H9 (cell line): Measurements from ENCODE around the gene USH2A. TPM values are rescaled to one million over a fixed set of nuclear protein-coding genes. Genes with fewer than 3 reads are reported as not detected.

Experiments
- DNase-seq: peaks from one replicate; pipeline ENCODE4 v3.0.0-alpha.2; 2017
- H2AFZ ChIP-seq: one replicate; pipeline ENCODE4 v1.6.1; 2013; ENCODE audit warnings: mild to moderate bottlenecking, low read length, control low read depth, moderate library complexity
- H2AK5ac ChIP-seq: 2 replicates; pipeline ENCODE4 v1.6.1; 2013; ENCODE audit warnings: low read length, control low read depth, mixed read lengths; ENCODE audit not compliant: insufficient read length
- H2BK120ac ChIP-seq: one replicate; pipeline ENCODE4 v1.6.1; 2013; ENCODE audit warnings: low read depth, mild to moderate bottlenecking, low read length, control low read depth, inconsistent platforms; ENCODE audit not compliant: poor library complexity, severe bottlenecking
- H2BK12ac ChIP-seq: 2 replicates; pipeline ENCODE4 v1.6.1; 2013; ENCODE audit warnings: low read length, control low read depth, mixed read lengths, low read depth; ENCODE audit not compliant: insufficient read length
- H2BK15ac ChIP-seq: 2 replicates; pipeline ENCODE4 v1.6.1; 2013; ENCODE audit warnings: low read depth, low read length, control low read depth
- H2BK20ac ChIP-seq: one replicate; pipeline ENCODE4 v1.6.1; 2013; ENCODE audit warnings: low read depth, mild to moderate bottlenecking, low read length, control low read depth, inconsistent platforms; ENCODE audit not compliant: poor library complexity, severe bottlenecking
- H2BK5ac ChIP-seq: 2 replicates; pipeline ENCODE4 v1.6.1; 2013; ENCODE audit warnings: low read length, control low read depth, mixed read lengths; ENCODE audit not compliant: insufficient read length
- H3K14ac ChIP-seq: 2 replicates; pipeline ENCODE4 v1.6.1; 2013; ENCODE audit warnings: low read length, control low read depth; ENCODE audit not compliant: insufficient read depth
- H3K18ac ChIP-seq: 2 replicates; pipeline ENCODE4 v1.6.1; 2013; ENCODE audit warnings: low read depth, mild to moderate bottlenecking, mixed read lengths, low read length, control low read depth; ENCODE audit not compliant: insufficient read length
- H3K23ac ChIP-seq: 2 replicates; pipeline ENCODE4 v1.6.1; 2013; ENCODE audit warnings: low read length, control low read depth, mixed read lengths, low read depth; ENCODE audit not compliant: insufficient read length
- H3K23me2 ChIP-seq: 2 replicates; pipeline ENCODE4 v1.6.1; 2013; ENCODE audit warnings: low read depth, mild to moderate bottlenecking, mixed read lengths, low read length, control low read depth; ENCODE audit not compliant: insufficient read length, poor library complexity, severe bottlenecking
- H3K27ac ChIP-seq: 2 replicates; pipeline ENCODE4 v1.5.1; 2013; ENCODE audit warnings: low read length, control low read depth, mixed read lengths, low read depth; ENCODE audit not compliant: insufficient read length
- H3K27me3 ChIP-seq: 2 replicates; pipeline ENCODE4 v1.6.1; 2013; ENCODE audit warnings: low read length, control low read depth, inconsistent platforms; ENCODE audit not compliant: insufficient read depth
- H3K4ac ChIP-seq: 2 replicates; pipeline ENCODE4 v1.6.1; 2013; ENCODE audit warnings: low read depth, mild to moderate bottlenecking, control low read depth, inconsistent platforms, low read length, moderate library complexity
- H3K4me1 ChIP-seq: 2 replicates; pipeline ENCODE4 v1.6.1; 2013; ENCODE audit warnings: low read length, control low read depth, inconsistent platforms; ENCODE audit not compliant: insufficient read depth
- H3K4me2 ChIP-seq: 2 replicates; pipeline ENCODE4 v1.6.1; 2013; ENCODE audit warnings: low read length, control low read depth, mixed read lengths; ENCODE audit not compliant: insufficient read length, insufficient read depth
- H3K56ac ChIP-seq: 2 replicates; pipeline ENCODE4 v1.6.1; 2013; ENCODE audit warnings: low read depth, mild to moderate bottlenecking, mixed read lengths, low read length, control low read depth; ENCODE audit not compliant: insufficient read length
- H3K79me1 ChIP-seq: 2 replicates; pipeline ENCODE4 v1.6.1; 2013; ENCODE audit warnings: low read depth, mild to moderate bottlenecking, moderate library complexity, low read length, control low read depth, inconsistent platforms; ENCODE audit not compliant: insufficient read depth, poor library complexity, severe bottlenecking
- H3K79me2 ChIP-seq: 2 replicates; pipeline ENCODE4 v1.6.1; 2013; ENCODE audit warnings: low read length, control low read depth, inconsistent platforms; ENCODE audit not compliant: insufficient read depth
- H3K9ac ChIP-seq: 2 replicates; pipeline ENCODE4 v1.6.1; 2013; ENCODE audit warnings: low read length, control low read depth, mixed read lengths; ENCODE audit not compliant: insufficient read length; ENCODE audit errors: extremely low read depth
- H3K9me3 ChIP-seq: one replicate; pipeline ENCODE4 v1.6.1; 2013; ENCODE audit warnings: low read depth, low read length, inconsistent platforms; ENCODE audit not compliant: control insufficient read depth
- H3T11ph ChIP-seq: one replicate; pipeline ENCODE4 v1.6.1; 2013; ENCODE audit warnings: mild to moderate bottlenecking, low read length, control low read depth, inconsistent platforms
- H4K20me1 ChIP-seq: one replicate; pipeline ENCODE4 v1.6.1; 2013; ENCODE audit not compliant: control insufficient read depth, insufficient read length, insufficient read depth
- H4K5ac ChIP-seq: 2 replicates; pipeline ENCODE4 v1.6.1; 2013; ENCODE audit warnings: low read depth, mild to moderate bottlenecking, mixed read lengths, low read length, control low read depth; ENCODE audit not compliant: insufficient read length
- H4K8ac ChIP-seq: replicated peaks from 2 replicates; pipeline ENCODE4 v1.6.1; 2013; ENCODE audit warnings: low read length, control low read depth, mixed read lengths, low read depth; ENCODE audit not compliant: insufficient read length
- H4K91ac ChIP-seq: 2 replicates; pipeline ENCODE4 v1.6.1; 2013; ENCODE audit warnings: low read depth, mild to moderate bottlenecking, moderate library complexity, mixed read lengths, low read length, control low read depth; ENCODE audit not compliant: insufficient read length
- H3K27ac Mint-ChIP-seq, 3 experiments: 2 replicates in 2 of 3; 3 replicates in 1 of 3; pipeline ENCODE4 v1.8.0; 2020 to 2021; ENCODE audit warnings: mixed read lengths in 3 of 3, mild to moderate bottlenecking in 1 of 3, moderate library complexity in 1 of 3
- H3K27me3 Mint-ChIP-seq: 2 replicates; pipeline ENCODE4 v1.8.0; 2021; ENCODE audit warnings: low read depth, mild to moderate bottlenecking, moderate library complexity, mixed read lengths
- H3K36me3 Mint-ChIP-seq, 3 experiments: 2 replicates in 2 of 3; 3 replicates in 1 of 3; pipeline ENCODE4 v1.8.0; 2020 to 2021; ENCODE audit warnings: low read depth in 3 of 3, mixed read lengths in 3 of 3; ENCODE audit not compliant: insufficient read depth in 1 of 3
- H3K4me1 Mint-ChIP-seq, 2 experiments: 2 replicates each; pipeline ENCODE4 v1.8.0; 2020; ENCODE audit warnings: mixed read lengths in 2 of 2
- H3K4me3 Mint-ChIP-seq, 2 experiments: 2 replicates in 1 of 2; 3 replicates in 1 of 2; pipeline ENCODE4 v1.8.0; 2020 to 2021; ENCODE audit warnings: mild to moderate bottlenecking in 2 of 2, mixed read lengths in 2 of 2, moderate library complexity in 1 of 2
- H3K9me3 Mint-ChIP-seq, 2 experiments: 2 replicates in 1 of 2; 3 replicates in 1 of 2; pipeline ENCODE4 v1.8.0; 2020; ENCODE audit warnings: mild to moderate bottlenecking in 2 of 2, mixed read lengths in 2 of 2, moderate library complexity in 1 of 2
- WGBS: extraction: QIAGEN DNeasy Blood & Tissue Kit; methylation state at CpG from one replicate; pipeline ENCODE4 v1.1.7; 2013; ENCODE audit warnings: missing lambda C conversion rate, low lambda C conversion rate, mixed read lengths; ENCODE audit not compliant: insufficient read length; ENCODE audit errors: extremely low coverage; 5-methylcytosine and 5-hydroxymethylcytosine counted together
- total RNA-seq: library from RNA; stranded (reverse); gene quantifications from 2 replicates; pipeline ENCODE4 v1.2.1, GENCODE V29; 2021
- TF ChIP-seq, protein P1 (sequence below): fragments of 200-600 bp; sonication (generic); conservative IDR thresholded peaks from 3 replicates; pipeline ENCODE4 v1.8.0; 2021; ENCODE audit warnings: antibody characterized with exemption, mild to moderate bottlenecking

Gene USH2A
- total RNA-seq, 1 experiment from 2014 or later, result 0.11 TPM

DNA sequence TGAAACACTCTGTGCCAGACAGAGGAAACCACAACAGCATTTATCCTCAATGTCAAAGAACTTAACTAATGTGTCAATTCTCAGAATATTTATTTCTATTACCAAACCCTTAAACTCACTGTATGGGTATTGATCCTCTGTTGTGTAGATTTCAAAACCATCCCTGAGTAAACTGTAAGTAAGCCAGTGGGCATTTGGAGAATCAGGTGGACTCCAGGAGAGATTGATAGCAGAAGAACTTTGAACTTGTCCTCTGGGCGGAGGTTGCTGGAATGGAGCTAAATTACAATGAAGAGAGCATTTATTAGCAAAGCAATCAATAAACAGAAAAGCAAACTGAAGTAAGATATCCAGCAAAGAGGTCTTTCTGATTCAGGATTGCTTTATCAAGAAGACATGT is 216.1 kb downstream of the USH2A start:
- Mint-ChIP-seq H3K4me3 (no peak overlapping the region), H3K9me3 (no peaks in the 10 kb centered on the region), H3K27ac (no peak overlapping the region), H3K36me3 (no peaks in the 10 kb centered on the region), H3K27me3 (no peaks in the 10 kb centered on the region), H3K4me1 (no peaks in the 10 kb centered on the region)
- no peak overlapping the region for H2BK15ac ChIP-seq
- H2AK5ac ChIP-seq, result no peak overlapping the region
- no peak overlapping the region for H2BK20ac ChIP-seq
- no peaks in the 10 kb centered on the region for H3K9me3 ChIP-seq
- no peak overlapping the region for H2BK5ac ChIP-seq
- no CpG with 5 or more reads among the region's 1 CpG for WGBS
- no peak overlapping the region for H2AFZ ChIP-seq
- no peak overlapping the region for H4K5ac ChIP-seq
- no peaks in the 10 kb centered on the region for H3K27me3 ChIP-seq
- H3K23ac ChIP-seq, result no peak overlapping the region
- TF ChIP-seq, protein P1, sequence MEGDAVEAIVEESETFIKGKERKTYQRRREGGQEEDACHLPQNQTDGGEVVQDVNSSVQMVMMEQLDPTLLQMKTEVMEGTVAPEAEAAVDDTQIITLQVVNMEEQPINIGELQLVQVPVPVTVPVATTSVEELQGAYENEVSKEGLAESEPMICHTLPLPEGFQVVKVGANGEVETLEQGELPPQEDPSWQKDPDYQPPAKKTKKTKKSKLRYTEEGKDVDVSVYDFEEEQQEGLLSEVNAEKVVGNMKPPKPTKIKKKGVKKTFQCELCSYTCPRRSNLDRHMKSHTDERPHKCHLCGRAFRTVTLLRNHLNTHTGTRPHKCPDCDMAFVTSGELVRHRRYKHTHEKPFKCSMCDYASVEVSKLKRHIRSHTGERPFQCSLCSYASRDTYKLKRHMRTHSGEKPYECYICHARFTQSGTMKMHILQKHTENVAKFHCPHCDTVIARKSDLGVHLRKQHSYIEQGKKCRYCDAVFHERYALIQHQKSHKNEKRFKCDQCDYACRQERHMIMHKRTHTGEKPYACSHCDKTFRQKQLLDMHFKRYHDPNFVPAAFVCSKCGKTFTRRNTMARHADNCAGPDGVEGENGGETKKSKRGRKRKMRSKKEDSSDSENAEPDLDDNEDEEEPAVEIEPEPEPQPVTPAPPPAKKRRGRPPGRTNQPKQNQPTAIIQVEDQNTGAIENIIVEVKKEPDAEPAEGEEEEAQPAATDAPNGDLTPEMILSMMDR, result no peak
- no peak overlapping the region for H3K4ac ChIP-seq
- no peak overlapping the region for H3T11ph ChIP-seq
- H3K23me2 ChIP-seq, result no peaks in the 10 kb centered on the region
- no peak overlapping the region for H2BK120ac ChIP-seq
- no peak overlapping the region for H3K18ac ChIP-seq
- H3K4me2 ChIP-seq, result no peak overlapping the region
- no peak overlapping the region for H4K8ac ChIP-seq
- no peaks in the 10 kb centered on the region for H3K4me1 ChIP-seq
- no peak overlapping the region for H3K27ac ChIP-seq
- H2BK12ac ChIP-seq, result no peak overlapping the region
- no peak overlapping the region for H4K91ac ChIP-seq
- H3K56ac ChIP-seq, result no peak overlapping the region
- no peaks in the 10 kb centered on the region for H3K79me1 ChIP-seq
- no peak overlapping the region for H3K9ac ChIP-seq
- H4K20me1 ChIP-seq, result no peaks in the 10 kb centered on the region
- DNase-seq, result no peak
- no peaks in the 10 kb centered on the region for H3K79me2 ChIP-seq
- no peak overlapping the region for H3K14ac ChIP-seq
